Central memory CD8-positive, alpha-beta T cell (primary cell): ENCODE results near the gene ETV4.

Source experiments
- ATAC-seq: fragments of 150-1000 bp; cut with Tn5 transposase; replicated peaks from 2 replicates; pipeline ENCODE4 v1.10.0; 2022; ENCODE audit warnings: mild to moderate bottlenecking, moderate FRiP score, moderate number of reproducible peaks; ENCODE audit not compliant: poor library complexity, severe bottlenecking; ENCODE audit errors: extremely low read depth
- DNase-seq, 2 donors: peaks; one replicate each; pipeline ENCODE4 v3.0.0; 2021; ENCODE audit warnings: low spot score in 2 of 2
- H3K27ac Mint-ChIP-seq: one replicate; pipeline ENCODE4 v1.8.0; 2022; ENCODE audit warnings: low read depth, mild to moderate bottlenecking, moderate library complexity, mixed read lengths
- H3K27me3 Mint-ChIP-seq: one replicate; pipeline ENCODE4 v1.8.0; 2022; ENCODE audit warnings: mixed read lengths
- H3K36me3 Mint-ChIP-seq: one replicate; pipeline ENCODE4 v1.8.0; 2022; ENCODE audit warnings: mild to moderate bottlenecking, moderate library complexity, mixed read lengths; ENCODE audit not compliant: insufficient read depth
- H3K4me1 Mint-ChIP-seq: one replicate; pipeline ENCODE4 v1.8.0; 2022; ENCODE audit warnings: mixed read lengths
- H3K4me3 Mint-ChIP-seq: one replicate; pipeline ENCODE4 v1.8.0; 2022; ENCODE audit warnings: mild to moderate bottlenecking, moderate library complexity, mixed read lengths
- H3K9me3 Mint-ChIP-seq: one replicate; pipeline ENCODE4 v1.8.0; 2022; ENCODE audit warnings: mixed read lengths

Gene ETV4

DNA sequence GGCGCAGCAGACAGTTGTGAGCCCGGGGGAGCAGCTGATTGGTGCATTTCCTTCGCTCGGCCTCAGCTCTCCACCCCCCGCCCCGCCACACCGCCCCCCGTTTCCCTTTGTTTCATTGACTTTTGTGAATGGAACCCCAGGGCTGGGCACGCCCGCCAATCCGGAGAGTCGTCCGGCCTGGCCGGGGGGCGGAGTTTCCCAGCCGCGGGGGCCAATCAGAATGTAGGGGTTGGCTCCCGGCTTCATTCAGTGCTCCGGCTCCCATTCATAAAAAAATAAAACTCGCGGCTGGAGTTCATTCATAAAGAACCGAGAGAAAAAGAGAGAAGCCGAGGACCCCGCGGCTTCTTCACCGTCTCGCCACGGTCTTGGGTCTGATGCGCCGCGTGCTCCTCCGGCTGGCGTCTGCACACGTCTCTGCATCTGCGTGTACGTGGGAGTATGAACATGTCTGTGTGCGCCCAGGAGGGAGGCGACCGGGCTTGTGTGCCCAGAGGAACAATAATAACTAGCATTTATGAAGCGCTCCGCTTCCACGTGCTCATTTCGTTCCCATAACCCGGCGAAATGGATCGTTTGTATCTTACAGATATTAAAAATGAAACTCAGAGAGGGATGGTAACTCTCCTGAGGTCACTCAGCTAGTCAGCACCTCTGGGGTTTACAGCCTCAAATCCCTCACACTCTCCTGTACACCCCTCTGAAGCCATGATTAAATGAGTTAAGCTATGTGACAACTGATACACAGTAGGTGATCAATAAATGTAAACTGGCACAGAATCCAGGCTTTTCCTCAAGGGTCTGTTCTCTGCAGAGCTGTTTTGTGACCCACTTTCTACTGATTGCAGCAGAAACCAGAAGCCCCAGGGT, at the start of gene ETV4:
Gene ETV4 (minus strand): TSS at position 22 of the 870 bp plus-strand sequence. CDS start 723 bp downstream, outside the sequence.
- no peaks in the 10 kb centered on the region for H3K9me3 Mint-ChIP-seq
- ATAC-seq: peak; percentile 85
- peak within 1 kb of the TSS; percentile 86 for H3K4me3 Mint-ChIP-seq
- H3K27ac Mint-ChIP-seq: peak within 1 kb of the TSS; percentile 61
- peaks cover 22% of the 10 kb centered on the region for H3K4me1 Mint-ChIP-seq
- H3K36me3 Mint-ChIP-seq: peaks cover 15% of the 10 kb centered on the region
- DNase-seq: peak; percentile 76 to 81
- H3K27me3 Mint-ChIP-seq: peaks cover 87% of the 10 kb centered on the region

DNA sequence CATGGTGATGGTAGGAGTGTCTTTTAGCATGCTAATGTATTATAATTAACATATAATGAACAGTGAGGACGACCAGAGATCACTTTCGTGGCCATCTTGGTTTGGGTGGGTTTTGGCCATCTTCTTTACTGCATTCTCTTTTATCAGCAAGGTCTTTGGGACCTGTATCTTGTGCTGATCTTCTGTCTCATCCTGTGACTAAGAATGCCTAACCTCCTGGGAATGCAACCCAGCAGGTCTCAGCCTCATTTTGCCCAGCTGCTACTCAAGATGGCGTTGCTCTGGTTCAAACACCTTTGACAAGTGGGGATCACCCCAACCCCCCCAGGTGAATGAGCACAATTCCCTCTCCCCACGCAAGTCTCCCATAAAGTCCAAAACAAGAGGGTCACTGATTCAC, 49.3 kb upstream of the ETV4 start:
- Mint-ChIP-seq H3K36me3 (peaks cover 4% of the 10 kb centered on the region), H3K4me3 (no peak overlapping the region), H3K27ac (no peak overlapping the region), H3K9me3 (no peaks in the 10 kb centered on the region), H3K4me1 (no peaks in the 10 kb centered on the region), H3K27me3 (peaks cover 7% of the 10 kb centered on the region)
- DNase-seq (no peak), ATAC-seq (no peak)

DNA sequence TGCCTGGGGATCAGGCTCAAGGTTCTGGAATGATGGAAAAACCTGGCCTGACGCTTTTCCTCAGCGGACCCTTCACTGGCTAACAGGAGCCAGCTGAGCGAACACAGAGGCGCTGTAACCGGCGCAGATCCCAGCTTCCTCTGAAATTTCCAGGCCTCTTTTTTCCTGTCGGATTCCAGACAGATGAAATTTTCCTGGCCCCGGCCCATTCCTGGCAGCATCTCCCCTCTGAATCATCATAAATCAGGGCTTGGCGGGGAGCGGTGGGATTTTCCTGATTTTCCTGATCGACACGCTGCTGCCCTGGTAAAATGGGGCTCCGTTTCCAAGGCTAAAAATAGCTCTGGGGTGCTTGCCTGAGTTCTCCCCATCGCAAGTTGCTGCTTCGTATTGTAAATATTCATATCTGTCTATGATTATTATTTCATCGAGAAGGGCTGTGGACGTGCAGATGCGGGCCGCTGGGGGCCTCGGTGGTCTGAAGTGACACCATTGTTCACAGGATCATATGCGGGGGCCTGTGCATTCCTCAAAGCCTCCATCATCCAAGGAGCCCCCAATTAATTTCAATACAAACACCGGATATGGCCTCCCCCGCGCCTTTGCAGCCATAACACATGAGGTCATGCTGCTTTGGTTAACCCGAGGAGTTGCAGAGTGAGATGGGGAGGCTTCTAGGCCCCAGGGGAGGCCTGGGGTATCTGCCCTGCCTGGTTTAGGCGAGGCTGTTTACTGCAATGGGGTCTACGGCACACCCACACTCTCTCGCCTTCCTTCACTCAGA, 45.8 kb upstream of the ETV4 start:
- DNase-seq: no peak

DNA sequence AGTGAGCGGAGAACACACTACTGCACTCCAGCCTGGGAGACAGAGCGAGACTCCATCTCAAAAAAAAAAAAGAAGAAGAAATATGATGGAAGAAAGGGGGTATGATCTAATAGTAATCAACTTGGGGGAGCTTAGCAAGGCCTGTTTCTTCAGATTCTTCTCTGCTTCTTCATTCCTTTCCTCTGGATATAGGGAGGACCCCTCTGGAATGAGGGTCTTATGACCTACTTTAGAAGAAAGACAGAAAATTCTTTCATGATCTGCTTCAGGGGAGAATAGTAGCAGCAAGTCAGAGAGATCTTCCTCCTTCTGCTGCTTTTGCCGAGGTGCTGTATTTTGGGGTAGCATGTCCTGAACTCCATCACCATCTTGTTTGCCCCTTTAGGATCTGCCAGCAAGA, 44.9 kb upstream of the ETV4 start:
- H3K9me3 Mint-ChIP-seq: no peaks in the 10 kb centered on the region
- H3K4me1 Mint-ChIP-seq: no peaks in the 10 kb centered on the region
- H3K4me3 Mint-ChIP-seq: no peak overlapping the region
- no peak overlapping the region for H3K27ac Mint-ChIP-seq
- DNase-seq (no peak), ATAC-seq (no peak)
- peaks cover 3% of the 10 kb centered on the region for H3K36me3 Mint-ChIP-seq
- H3K27me3 Mint-ChIP-seq: no peaks in the 10 kb centered on the region

More for the DNA sequence above, 45.8 kb upstream of the ETV4 start:
- H3K4me1 Mint-ChIP-seq: no peaks in the 10 kb centered on the region
- peaks cover 7% of the 10 kb centered on the region for H3K27me3 Mint-ChIP-seq
- no peaks in the 10 kb centered on the region for H3K9me3 Mint-ChIP-seq
- H3K4me3 Mint-ChIP-seq: no peak overlapping the region
- no peak overlapping the region for H3K27ac Mint-ChIP-seq
- peaks cover 4% of the 10 kb centered on the region for H3K36me3 Mint-ChIP-seq
- ATAC-seq: no peak

DNA sequence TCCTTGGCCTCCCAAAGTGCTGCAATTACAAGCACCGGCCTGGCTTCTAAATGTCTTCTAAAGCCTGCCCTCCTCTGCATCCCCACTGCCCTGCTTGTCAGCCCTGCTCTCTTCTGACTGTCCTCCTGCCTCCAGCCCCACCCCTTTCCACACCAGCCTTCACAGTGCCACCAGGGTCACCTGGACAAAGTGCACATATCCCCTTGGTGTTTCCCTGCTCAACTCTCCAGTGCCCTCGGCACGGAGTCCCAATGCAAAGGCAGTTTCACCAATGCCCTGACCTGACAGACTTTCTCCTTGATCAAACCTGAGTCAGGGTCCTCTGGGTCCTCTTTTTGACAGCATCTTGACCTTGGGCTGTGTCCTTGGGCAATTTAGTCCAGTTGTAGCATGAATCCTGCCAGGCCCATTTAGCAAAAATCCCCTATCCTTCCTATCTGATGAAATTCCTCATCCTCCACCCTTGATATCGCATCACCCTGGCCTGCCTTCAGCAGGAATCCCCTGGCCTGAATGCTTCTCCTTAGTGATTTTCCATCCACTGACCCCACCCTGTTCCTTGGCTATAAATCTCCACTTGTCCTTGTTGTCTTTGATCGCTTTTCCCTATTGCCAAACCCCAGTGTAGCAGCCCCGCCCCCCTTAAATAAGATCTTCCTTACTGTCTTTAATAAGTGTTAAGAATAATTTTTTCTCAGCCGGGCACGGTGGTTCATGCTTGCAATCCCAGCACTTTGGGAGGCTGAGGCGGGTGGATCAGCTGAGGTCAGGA, 42.7 kb upstream of the ETV4 start:
- H3K4me1 Mint-ChIP-seq: no peaks in the 10 kb centered on the region
- no peak overlapping the region for H3K4me3 Mint-ChIP-seq
- peaks cover 4% of the 10 kb centered on the region for H3K27me3 Mint-ChIP-seq
- DNase-seq (no peak), ATAC-seq (no peak)
- peaks cover under 1% of the 10 kb centered on the region for H3K36me3 Mint-ChIP-seq
- no peak overlapping the region for H3K27ac Mint-ChIP-seq
- no peaks in the 10 kb centered on the region for H3K9me3 Mint-ChIP-seq

DNA sequence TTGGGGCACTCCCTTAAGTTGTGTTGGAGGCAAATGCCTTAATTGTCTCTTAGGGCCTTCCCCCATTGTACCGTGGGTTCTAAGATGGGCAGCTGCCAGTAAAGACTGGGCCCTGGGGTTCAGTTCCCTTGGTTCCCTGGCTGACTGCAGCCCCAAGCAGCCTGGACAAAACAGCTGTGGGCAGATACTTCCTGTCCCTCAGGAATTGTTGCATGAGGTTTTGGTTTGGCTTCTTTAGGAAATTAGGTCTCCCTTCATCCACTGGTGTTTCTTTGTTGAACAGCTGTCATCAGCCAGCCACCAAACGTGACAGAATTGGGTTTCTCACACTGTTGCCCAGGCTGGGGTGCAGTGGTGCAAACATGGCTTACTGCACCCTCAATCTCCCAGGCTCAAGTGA, 42.0 kb upstream of the ETV4 start:
- peaks cover 11% of the 10 kb centered on the region for H3K27me3 Mint-ChIP-seq
- H3K9me3 Mint-ChIP-seq: no peaks in the 10 kb centered on the region
- no peaks in the 10 kb centered on the region for H3K36me3 Mint-ChIP-seq
- no peak for DNase-seq
- no peak overlapping the region for H3K27ac Mint-ChIP-seq
- no peaks in the 10 kb centered on the region for H3K4me1 Mint-ChIP-seq
- H3K4me3 Mint-ChIP-seq: no peak overlapping the region
- ATAC-seq: no peak

DNA sequence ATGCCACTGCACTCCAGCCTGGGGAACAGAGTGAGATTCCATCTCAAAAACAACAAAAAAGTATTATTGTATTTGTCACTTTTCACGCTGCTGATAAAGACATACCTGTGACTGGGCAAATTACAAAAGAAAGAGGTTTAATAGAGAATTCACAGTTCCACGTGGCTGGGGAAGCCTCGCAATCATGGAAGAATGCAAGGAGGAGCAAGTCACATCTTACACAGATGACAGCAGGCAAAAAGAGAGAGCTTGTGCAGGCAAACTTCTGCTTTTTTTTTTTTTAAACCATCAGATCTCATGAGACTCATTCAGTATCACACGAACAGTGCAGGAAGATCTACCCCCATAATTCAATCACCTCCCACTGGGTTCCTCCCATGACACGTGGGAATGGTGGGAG, 41.5 kb upstream of the ETV4 start:
- Mint-ChIP-seq H3K4me1 (no peaks in the 10 kb centered on the region), H3K4me3 (no peak overlapping the region), H3K36me3 (no peaks in the 10 kb centered on the region), H3K27me3 (peaks cover 11% of the 10 kb centered on the region), H3K27ac (no peak overlapping the region), H3K9me3 (no peaks in the 10 kb centered on the region)
- ATAC-seq: no peak
- DNase-seq: no peak

DNA sequence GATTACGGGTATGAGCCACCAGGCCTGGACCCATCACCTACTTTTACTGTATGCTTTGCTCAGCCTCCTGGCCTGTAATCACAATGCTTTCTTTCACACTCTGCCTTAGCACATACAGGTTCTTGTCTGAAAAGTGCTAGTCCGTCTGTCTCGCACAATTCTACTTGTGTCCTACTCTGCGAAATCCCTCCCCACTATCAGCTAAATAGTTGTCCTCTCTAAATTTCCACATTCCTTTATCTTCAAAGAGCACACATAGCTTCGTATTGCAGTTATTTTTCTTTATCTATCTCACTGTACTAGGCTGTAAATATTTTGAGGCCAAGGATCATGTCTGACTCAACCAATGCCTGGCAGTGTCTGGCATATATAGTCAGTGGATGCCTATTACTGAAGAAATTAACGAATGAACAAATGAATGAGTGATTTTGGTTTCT, 38.5 kb upstream of the ETV4 start:
- Mint-ChIP-seq H3K36me3 (no peaks in the 10 kb centered on the region), H3K27ac (no peak overlapping the region), H3K9me3 (no peaks in the 10 kb centered on the region), H3K4me1 (no peaks in the 10 kb centered on the region), H3K27me3 (peaks cover 11% of the 10 kb centered on the region), H3K4me3 (no peak overlapping the region)
- no peak for ATAC-seq
- DNase-seq: no peak

DNA sequence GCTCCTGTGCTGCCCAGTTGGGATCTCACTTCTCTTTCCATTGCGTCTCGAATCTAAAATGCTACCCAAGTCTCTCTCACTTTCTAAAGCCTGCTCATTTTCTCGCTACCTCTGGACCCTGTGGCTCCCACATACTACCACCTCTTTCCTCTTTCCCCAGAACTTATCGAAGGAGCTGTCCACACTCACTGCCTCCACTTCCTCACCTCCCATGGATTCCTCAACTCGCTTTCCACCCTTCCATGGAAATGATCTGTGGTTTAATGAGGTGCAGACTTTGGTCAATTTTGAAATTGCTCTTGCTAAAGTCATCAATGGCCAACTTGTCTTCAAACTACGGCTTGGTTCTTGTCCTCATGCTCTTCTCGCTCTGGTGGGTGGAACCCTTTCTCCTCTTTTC, 37.2 kb upstream of the ETV4 start:
- Mint-ChIP-seq H3K4me3 (no peak overlapping the region), H3K9me3 (no peaks in the 10 kb centered on the region), H3K27me3 (peaks cover 11% of the 10 kb centered on the region), H3K36me3 (no peaks in the 10 kb centered on the region), H3K27ac (no peak overlapping the region), H3K4me1 (peaks cover 9% of the 10 kb centered on the region)
- ATAC-seq: no peak
- DNase-seq: no peak

DNA sequence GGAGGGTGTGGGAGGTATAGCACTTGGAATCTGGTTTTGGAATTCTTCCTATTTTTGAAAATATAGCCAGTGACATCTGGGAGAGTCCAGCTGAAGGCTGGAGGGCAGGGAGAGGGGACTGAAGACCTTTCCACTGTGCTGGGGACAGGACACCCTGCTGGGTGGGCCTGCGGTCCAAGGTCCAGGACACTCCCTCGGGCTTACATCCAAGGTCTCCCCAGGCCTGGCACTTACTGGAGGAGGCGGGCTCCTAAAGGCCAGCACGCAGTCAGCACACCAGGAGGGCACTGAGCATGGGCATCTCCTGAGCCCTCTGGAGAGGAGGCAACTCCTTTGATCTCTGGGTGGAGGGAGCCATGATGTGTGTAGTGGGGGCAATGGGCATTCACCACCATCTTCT, 35.5 kb upstream of the ETV4 start:
- Mint-ChIP-seq H3K36me3 (no peaks in the 10 kb centered on the region), H3K9me3 (no peaks in the 10 kb centered on the region), H3K4me3 (no peak overlapping the region), H3K27me3 (peaks cover 11% of the 10 kb centered on the region), H3K4me1 (peaks cover 9% of the 10 kb centered on the region), H3K27ac (no peak overlapping the region)
- DNase-seq (no peak), ATAC-seq (no peak)

DNA sequence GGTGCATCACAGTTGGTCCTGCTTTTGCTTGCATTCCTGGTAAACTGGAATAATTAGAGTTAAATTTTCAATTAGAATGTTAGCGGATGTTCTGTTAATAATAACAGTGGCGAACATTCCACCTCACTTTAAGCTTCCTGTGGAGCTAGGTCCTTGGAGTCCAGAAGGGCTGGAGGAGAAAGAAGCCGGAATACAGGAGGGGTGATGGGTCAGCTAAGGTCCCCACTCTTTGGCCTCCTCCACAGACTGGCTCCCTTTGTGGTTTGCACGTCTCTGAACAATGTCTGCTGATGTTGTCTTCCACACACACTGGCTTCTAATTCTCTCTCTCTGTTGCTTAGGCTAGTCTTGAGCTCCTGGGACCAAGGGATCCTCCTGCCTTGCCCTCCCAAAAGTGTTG, 35.0 kb upstream of the ETV4 start:
- DNase-seq (no peak), ATAC-seq (no peak)
- H3K27me3 Mint-ChIP-seq: peaks cover 11% of the 10 kb centered on the region
- no peak overlapping the region for H3K4me3 Mint-ChIP-seq
- no peaks in the 10 kb centered on the region for H3K9me3 Mint-ChIP-seq
- no peak overlapping the region for H3K27ac Mint-ChIP-seq
- H3K4me1 Mint-ChIP-seq: peaks cover 9% of the 10 kb centered on the region
- H3K36me3 Mint-ChIP-seq: no peaks in the 10 kb centered on the region

DNA sequence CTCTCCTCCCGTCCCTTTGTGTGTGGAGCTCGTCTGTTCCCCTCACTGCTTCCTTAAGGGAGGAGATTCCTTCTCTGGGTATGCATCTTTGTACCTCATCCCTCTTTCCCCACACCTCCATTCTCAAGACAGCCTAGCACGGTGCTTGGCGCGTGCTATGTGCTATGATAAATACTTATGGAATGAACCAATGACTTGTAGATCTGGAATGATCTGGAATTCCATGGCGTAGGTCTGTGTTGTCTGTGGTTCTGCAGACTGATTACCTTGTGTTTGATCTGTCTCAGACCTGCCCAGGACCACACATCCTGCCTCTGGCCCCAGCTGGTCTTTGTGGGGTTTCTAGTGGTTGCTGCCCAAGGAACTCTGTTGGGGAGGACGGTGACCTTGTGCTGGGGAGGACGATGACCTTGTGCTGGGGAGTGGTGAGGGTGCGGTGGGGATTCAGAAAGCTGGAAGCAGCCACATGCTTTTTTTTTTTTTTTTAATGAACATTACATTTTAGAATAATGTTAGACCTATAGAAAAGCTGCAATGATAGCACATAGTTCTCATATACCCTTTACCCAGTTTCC, 33.5 kb upstream of the ETV4 start:
- no peak for DNase-seq

More for the DNA sequence above, 33.5 kb upstream of the ETV4 start:
- no peaks in the 10 kb centered on the region for H3K36me3 Mint-ChIP-seq
- peaks cover 11% of the 10 kb centered on the region for H3K27me3 Mint-ChIP-seq
- no peaks in the 10 kb centered on the region for H3K9me3 Mint-ChIP-seq
- peak overlapping the region; percentile 42 for H3K27ac Mint-ChIP-seq
- ATAC-seq: no peak
- H3K4me1 Mint-ChIP-seq: peaks cover 9% of the 10 kb centered on the region
- no peak overlapping the region for H3K4me3 Mint-ChIP-seq
